ENCODE data around the gene CMBL.
"Not testable (repeated sequence)": the region's sequence is repeated elsewhere in the genome, so short reads cannot be mapped to it uniquely, and the experiment has no call there.

CMBL gene

DNA sequence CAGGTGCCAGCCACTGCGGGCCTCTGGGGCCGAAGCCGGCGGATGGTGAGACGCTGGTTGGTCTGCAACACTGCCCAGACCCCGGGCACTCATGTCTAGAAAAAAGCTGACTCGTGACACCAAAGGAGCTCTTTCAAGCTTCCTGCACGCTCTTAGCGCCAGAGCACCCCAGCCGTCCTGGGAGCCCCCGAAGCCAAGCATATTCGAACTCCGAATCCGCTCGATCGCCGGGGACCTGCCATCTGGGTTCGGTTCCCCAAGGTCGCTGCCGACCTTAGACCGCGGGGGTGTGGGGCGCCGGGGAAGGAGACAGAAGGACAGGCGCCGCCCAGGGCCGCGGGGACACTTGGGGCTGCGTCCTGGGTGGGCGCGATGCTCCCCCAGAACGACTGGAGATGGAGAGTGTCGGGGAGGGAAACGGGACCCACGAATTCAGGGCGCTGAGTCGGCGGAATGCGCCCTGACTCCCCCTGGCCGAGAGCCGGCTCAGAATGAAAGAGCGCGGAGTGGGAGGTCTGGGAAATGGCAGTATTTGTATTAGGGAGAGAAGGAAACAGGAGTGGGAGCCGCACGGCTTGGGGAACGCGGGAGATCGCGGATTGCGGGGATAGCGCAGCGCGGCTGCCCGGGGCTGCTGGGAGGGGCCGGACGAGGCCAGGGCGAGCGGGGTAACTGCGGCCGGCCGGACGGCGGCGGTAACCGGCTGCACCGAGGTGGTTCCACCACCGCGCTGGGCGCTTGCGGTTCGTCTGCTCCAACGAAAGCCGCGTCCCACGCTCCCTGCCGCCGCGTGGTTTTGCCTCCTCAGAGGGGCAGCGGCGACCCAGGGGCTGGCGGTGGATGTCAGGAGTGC is 25.7 kb upstream of the CMBL start:
- no peak for DNase-seq (ENCODE audit: low spot score)

DNA sequence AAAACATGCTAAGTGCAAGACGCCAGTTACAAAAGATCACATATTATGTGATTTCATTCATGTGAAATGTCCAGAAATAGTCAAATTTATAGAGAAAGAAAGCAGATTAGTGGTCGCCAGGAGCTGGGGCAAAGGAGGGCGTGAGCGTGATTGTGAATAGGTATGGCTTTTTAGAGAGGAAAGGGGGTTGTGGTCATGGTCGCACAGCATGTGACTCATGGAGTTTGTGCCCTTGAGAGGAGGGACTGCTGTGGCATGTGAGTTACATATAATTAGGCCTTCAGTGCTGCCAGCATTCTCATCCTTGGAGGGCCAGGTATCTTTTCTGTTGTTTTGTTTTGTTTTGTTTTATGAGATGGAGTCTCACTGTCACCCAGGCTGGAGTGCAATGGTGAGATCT is 24.6 kb upstream of the CMBL start:
- DNase-seq (ENCODE audit: low spot score), result no peak

- no peak for DNase-seq (ENCODE audit: low spot score)
Observed at GRCh38 chr5:10331341-10331796, 23.7 kb upstream of the CMBL start.

- DNase-seq (ENCODE audit: low spot score), result no peak
Observed at GRCh38 chr5:10330511-10331230, 23.0 kb upstream of the CMBL start.

DNA sequence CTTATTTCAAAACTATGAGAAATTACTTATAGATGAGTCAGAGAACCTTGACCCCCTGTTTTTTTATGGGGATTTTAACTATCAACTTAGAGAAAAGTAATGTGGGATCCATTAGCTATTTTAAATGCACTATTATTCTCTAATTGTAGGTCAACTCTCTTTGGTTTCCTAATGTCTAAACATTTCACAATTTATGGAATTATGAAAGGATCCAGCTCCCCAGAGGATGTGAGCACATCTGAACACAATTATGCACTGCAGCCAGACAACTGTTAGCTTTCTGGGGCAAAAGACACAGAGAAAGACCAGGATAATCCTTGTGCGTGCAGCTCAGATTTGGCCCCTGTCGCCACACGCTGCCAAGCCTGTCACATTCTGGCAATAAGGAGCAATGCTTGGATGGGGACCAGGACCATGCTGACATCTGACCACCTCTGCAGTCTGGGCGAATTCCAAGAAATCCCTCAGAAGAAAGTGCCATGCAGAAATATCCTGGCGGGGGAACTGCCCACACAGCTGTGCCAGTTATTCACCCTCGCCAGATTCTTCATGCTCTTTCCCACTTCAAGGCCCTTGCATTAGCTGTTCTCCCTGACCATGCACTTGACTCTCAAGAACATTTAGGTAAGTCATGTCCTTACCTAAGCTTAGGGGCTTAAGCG is 22.2 kb upstream of the CMBL start:
- no peak for DNase-seq (ENCODE audit: low spot score)

DNA sequence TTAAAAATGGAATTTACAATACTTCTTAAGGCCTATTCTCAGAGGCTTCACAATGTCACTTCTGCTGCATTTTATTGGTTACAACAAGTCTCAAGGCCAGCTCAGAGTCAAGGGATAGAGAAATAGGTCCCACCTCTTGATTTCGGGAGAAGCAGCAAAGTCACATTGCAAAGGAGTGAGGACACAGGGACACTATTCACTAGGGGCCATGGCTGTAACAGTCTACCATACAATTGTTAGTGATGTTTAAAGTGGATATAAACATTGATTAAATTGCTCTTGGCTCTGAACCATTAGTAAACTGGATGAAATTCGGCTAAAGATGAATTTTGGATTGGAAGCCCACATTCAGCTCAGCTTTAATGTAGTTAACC is 21.7 kb upstream of the CMBL start:
- no peak for DNase-seq (ENCODE audit: low spot score)

DNA sequence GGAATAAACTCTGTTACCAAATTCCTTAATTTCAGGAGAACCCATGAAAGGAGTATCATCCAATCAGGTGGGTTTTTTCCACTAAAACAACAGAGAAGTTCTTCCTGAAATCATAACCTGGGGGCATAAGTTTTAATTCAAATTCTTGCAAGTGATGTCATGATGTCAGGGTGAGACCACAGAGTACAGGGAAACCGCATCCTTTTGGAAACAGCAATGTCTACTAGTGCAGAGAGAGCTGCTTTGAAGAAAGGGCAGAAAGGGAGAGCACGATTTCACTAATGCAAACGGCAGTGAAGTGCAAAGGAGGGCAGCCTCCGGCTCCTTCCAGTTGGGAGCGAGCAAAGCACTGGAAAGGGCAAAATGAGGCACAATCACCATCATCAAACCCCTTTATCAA is 20.6 kb upstream of the CMBL start:
- no peak for DNase-seq (ENCODE audit: low spot score)

GRCh38 chr5:10324518-10325370 is 17.0 kb upstream of the CMBL start:
- no peak for DNase-seq (ENCODE audit: low spot score)

- no peak for DNase-seq (ENCODE audit: low spot score)
Observed at GRCh38 chr5:10323588-10324488, 16.1 kb upstream of the CMBL start.

GRCh38 chr5:10321882-10322281 is 14.2 kb upstream of the CMBL start:
- no peak for DNase-seq (ENCODE audit: low spot score)

- no peak for DNase-seq (ENCODE audit: low spot score)
Observed at GRCh38 chr5:10320793-10321192, 13.1 kb upstream of the CMBL start.

DNA sequence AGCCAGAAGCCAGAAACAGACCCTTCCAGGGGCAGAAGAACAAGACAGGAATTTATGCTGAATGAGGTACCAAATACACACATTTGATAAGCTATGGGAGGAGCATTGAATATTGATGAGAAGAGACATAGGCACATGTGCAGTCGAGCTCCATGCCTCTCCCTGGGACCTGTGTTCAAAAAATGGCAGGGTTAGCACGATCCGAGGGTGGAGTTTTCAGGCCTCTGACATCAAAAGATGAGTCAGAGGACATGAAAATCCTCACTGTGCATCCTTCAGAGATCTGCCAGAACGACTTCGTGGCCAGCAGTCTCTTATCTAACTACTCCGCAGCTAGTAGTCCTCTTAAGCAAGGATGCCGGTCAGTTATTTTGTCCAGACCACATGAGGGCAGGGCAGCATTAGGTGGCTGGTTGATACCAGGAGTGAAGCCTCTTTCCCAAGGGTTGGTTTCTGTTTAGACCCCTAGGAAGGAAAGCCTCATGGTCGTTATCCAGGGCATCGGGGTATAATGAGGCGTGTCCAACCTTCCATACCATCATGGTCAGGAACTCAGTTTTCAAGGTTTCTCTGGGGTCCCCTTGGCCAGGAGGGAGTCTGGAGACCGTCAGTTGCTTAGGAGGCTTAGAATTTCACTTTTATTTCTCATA is 11.6 kb upstream of the CMBL start:
- DNase-seq (ENCODE audit: low spot score), result no peak

DNA sequence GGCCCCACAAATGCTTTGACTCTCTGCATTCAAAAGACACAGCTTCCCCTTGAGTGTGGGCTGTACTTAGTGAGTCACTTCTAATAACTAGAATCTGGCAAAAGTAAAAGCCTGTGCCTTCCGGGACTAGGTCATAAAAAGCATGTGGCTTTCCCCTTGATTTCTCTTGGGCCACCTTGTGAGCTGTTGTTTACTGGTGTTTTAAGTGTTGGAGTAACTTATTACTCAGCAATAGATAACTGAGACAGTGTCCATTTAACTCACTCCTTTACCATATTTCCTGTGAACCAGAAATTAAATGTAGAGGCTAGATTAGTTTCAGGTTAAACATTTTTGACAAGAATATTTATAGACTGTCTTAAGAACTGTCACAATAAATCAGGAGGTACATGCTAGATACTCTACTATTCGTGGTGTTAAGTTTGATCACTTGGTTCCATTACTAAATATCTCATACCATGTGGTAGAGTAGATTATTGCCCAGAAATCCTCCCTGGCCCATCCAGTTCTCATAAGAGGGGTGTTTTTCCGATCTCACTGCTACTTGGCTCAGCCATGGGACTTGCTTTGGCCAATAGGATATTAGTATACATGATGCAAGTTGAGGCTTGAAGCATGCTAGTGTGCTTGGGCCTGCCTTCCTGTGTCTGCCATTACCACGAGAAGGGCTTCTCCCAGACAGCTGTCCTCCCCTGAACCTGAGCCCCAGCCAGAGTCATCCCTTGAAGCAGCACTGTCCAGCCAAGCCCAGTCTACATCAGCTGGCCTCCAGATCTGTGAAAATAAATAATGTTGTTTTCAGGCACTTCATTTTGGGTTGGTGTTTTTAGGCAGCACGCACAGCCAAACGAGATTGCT is 10.4 kb upstream of the CMBL start:
- no peak for DNase-seq (ENCODE audit: low spot score)

DNA sequence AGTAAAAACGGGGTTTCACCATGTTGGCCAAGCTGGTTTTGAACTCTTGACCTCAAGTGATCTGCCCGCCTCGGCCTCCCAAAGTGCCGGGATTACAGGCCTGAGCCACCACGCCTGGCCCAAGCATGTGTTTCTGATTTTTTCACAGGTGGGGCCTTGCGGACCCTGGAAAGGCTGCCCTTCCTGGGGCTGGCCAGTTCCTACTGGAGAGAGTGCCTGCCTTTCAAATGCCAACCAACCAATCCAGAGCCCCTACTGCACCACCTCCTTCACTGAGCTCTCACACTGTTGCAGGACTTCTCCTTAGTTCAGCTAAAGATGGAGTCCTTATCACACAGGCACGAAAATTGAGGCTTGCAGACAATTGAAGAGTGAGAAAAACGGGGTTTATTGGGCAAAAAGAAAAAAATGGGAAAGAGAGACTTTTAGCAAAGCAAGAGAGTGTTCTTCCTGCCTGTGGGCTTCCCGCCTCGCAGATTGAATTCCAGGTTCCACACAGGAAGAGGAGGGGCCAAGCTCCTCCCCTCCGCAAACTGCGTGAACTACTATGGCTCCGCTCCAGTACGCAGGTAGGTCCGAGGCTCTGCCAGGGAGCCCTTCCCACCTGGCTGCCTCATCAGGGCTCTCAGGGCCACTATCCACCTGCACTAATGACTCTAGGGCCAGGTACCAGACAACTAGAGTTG is 8.3 kb upstream of the CMBL start:
- no peak for DNase-seq (ENCODE audit: low spot score)

GRCh38 chr5:10315201-10315600 is 7.5 kb upstream of the CMBL start:
- no peak for DNase-seq (ENCODE audit: low spot score)

DNA sequence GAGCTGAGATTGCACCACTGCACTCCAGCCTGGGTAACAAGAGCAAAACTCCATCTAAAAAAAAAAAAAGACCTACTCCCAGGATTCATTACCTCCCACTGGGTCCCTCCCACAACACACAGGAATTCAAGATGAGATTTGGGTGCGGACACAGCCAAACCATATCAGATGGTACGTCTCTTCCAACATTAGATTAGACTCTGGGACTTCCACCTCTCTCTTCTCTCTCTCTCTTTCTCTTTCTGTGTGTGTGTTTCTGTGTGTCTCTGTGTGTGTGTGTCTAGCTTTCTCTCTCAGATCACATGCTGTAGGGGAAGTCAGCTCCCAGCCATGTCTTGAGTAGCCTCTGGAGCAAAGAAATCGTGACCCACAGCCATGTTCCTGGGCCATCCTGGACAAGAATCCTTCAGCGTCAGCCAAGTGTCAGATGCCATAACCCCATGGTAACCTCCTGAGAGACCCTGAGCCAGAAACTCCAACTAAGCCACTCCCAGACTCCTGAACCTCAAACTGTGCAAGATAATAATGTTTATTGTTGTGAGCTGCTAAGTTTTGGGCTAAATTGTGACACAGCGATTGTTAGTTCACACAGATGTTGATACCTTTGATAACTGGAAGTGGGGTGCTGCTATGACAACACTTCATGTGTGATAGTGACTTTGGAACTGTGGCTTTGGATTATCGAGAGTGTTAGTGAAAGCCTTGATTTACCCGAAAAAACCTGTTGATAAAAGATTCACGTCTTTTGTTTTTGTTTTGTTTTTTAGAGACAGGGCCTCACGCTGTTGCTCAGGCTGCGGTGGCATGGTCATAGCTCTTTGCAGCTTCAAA is 4.1 kb upstream of the CMBL start:
- no peak for DNase-seq (ENCODE audit: low spot score)

GRCh38 chr5:10310835-10311570 is 3.3 kb upstream of the CMBL start:
- DNase-seq (ENCODE audit: low spot score), result not testable (repeated sequence)
